G401.6 (cell line): ENCODE results near the gene KLF4.

Source experiments
- FAIRE-seq: peaks from 2 replicates; lab custom pipeline; 2012; peaks lifted over from hg19 to GRCh38; lab: Jason Lieb, UNC

Gene KLF4

DNA sequence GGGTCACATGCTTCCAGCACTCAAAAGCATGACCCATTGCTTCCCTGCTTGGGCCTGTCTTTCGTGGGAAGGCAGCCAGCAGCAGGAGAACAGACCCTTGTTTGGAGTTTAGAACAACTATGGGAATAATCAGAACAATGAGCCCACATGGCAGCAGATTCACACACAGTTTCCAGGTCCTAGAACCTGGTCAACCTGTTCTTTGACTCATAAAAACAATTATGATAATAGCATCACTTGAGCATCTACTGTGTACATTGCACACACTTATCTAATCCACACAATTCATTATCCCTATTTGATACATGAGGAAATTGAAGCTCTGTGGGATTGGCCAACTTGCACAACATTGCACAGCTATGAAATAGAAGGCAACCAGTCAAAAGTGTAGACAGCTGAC lies 41.7 kb downstream of the KLF4 start:
- no peak for FAIRE-seq

DNA sequence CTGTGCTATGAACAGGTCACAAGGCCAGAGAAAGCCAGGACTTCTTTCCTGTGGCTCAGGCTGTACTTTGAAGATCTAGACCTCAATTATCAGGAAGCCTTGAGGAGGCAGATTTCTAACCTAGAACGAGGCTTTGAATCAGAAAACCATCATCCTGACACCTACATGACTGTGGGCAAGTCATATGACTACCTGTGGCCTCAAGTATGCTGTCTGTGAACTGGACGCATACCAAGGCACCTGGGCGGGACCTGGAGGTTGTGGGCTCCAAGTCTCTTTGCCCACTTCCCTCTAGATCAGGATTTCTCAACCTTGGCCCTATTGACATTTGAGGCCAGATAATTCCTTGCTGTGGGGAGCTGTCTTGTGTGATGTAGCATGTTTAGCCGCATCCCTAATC lies 42.5 kb downstream of the KLF4 start:
- no peak for FAIRE-seq

DNA sequence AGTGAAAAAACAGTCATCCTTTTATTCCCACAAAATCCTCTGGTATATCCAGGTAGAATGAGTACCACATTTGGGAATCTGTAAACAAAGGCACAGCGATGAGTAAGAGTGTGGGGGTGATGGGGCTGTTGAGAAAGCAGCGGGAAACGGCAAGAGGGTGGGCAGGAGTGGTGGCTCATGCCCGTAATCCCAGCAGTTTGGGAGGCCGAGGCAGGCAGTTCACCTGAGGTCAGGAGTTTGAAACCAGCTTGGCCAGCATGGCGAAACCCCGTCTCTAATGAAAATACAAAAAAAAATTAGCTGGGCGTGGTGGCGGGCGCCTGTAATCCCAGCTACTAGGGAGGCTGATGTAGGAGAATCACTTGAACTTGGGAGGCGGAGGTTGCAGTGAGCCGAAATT lies 43.1 kb downstream of the KLF4 start:
- no peak for FAIRE-seq

DNA sequence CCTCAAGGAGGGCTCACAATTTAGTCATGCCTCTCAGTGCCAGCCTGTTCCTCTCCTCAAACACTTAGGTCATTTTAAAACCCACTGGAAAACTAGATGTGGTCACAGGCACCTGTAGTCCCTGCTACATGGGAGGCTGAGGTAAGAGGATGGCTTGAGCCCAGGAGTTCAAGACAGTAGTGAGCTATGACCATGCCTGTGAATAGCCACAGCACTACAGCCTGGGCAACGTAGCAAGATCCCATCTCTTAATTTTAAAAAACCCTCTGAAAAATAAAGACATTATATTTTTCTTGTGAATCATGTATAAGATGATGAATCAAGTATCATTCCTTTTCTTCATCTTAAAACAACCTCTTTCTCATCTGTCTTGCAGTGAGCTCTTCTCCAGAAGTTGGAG lies 45.8 kb downstream of the KLF4 start:
- FAIRE-seq, result no peak

DNA sequence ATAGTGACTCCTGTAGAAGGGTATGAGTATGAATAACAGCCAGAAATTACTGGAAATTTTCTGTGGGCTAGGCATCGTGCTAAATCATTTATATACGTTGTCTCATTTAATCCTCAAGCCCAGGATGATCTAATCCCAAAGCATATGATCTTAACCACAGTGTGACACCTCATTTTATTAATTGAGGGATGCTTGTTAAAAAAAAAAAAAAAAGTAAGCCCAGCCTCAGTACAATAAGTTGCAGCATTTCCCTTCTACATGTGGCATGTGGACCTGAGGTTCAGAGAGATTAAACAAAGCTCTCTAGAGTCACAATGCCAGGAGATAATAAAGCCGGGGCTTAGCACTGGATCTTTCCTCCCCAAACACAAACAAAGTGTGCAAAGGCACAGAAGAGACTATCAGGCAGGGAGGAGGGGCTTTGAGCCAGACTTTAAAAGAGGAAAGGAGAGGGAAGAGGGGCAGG lies 49.5 kb downstream of the KLF4 start:
- FAIRE-seq, result no peak

DNA sequence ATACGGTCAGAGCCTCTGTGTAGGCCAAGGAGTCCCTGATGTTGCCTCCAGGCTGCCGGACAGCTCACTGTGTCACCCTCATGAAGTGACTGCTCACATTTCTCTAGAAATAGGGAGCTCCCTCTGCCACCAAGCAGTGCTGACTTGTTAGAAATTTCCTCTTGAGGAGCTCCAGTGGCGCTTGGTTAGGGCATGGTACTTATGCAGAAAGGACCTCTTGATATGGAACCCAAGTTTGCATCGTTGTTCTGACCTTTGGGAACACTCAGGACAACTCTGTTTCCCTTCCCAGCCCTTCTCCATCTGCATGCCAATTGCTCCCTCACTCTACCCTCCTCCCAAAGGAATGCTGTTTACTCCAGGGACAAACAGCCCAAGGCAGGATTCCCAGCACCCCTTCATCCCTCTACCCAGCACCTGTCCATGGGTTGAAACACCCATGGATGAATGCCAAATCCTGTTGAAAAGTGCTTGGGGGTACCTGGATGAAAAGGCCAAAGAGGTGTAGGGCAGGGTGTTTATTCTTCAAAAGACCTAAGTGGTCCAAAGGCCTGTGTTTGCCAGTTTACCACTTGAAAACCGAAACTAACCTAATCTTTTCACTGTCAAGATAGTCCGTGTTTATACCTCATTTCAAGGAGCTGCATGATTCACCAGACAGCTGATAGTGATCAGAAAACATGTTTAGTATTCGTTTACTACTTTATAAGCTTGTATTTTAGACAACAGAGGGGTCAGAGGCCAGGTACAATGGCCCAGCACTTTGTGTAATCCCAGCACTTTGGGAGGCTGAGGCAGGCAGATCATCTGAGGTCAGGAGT lies 51.1 kb downstream of the KLF4 start:
- no peak for FAIRE-seq

DNA sequence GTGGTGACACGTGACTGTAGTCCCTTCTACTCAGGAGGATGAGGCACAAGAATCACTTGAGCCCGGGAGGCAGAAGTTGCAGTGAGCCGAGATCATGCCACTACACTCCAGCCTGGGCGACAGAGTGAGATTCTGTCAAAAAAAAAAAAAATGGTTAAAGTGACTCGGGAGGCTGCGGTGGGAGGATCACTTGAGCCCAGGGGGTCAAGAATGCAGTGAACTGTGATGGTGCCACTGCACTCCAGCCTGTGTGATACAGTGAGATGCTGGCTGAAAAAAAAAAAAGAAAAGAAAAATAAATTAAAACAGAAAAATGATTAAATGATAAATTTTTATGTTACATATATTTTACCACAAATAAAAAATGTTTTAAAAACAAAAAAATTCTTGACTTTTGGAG lies 51.9 kb downstream of the KLF4 start:
- FAIRE-seq, result no peak

DNA sequence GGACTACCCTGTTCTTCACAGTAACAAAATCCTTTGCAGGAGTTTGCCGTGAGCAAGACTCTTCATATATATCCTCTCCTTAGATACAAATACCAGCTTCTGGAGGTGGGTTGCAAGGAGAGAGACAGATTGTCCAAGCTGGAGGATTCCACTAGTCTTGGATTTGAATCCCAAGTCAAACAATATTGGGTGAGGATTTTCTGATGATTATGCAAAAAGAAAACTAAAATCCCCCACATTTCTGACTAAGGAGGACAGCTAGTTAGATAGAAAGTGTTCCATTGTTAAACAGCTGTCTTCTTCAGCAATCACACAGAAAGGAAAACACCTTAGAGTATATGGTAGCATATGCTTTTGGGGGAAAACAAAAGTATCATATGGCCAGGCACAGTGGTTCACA lies 54.2 kb downstream of the KLF4 start:
- no peak for FAIRE-seq
